ENCODE data around the gene KIF19. TPM values are rescaled to one million over a fixed set of nuclear protein-coding genes. Genes with fewer than 3 reads are reported as not detected.

Gene KIF19
- total and polyA plus RNA-seq, 2 donors (not counting 1 experiment from before 2014, with no cell fraction given), result not detected

DNA sequence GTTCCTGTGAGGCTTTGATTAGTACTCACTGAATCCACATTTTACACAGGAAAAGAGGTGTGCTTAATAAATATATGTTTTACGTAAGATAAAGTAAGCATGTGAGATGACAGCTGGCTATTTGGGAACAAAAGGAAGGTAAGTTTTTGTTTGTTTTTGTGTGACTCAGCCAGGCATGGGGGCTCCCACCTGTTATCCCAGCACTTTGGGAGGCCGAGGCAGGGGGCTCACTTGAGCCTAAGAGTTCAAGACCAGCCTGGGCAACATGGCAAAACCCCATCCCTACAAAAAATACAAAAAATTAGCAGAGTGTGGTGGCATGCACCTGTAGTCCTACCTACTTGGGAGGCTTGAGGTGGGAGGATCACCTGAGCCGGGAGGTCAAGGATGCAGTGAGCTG lies 59.2 kb downstream of the KIF19 start:
- DNase-seq (no peak), ATAC-seq (ENCODE audit: low read depth) (no peak)
- Histone ChIP-seq H3K9ac (ENCODE audit: low read length) (no peak overlapping the region), H3K36me3 (replicated peaks in 1 of 2; ENCODE audit: control extremely low read depth in 1 of 2, control insufficient read depth in 1 of 2, extremely low read depth in 1 of 2, insufficient read depth in 2 of 2, low read length in 1 of 2) (no peaks in the 10 kb centered on the region), H3K4me1 (ENCODE audit: control insufficient read depth in 2 of 2, insufficient read depth in 2 of 2, low read length in 2 of 2) (no peaks in the 10 kb centered on the region), H3K79me2 (ENCODE audit: control insufficient read depth, insufficient read depth, low read length) (no peaks in the 10 kb centered on the region), H3K27me3 (replicated peaks in 1 of 4; ENCODE audit: control extremely low read depth in 1 of 4, control insufficient read depth in 3 of 4, insufficient read depth in 4 of 4, low read length in 3 of 4) (peaks cover 0 to 4% (median 0%) of the 10 kb centered on the region in 4 experiments), H3K4me2 (replicated peaks; ENCODE audit: low read depth, low read length, poor library complexity, severe bottlenecking) (no peak overlapping the region), H3K9me3 (ENCODE audit: control extremely low read depth in 1 of 3, control insufficient read depth in 2 of 3, insufficient read depth in 1 of 3, low read length in 2 of 3) (no peaks in the 10 kb centered on the region), H3K4me3 (ENCODE audit: control extremely low read depth in 1 of 5, extremely low read depth in 1 of 5, insufficient read depth in 1 of 5, low read depth in 2 of 5, low read length in 4 of 5) (no peak overlapping the region), H3K27ac (ENCODE audit: low read length in 2 of 2) (no peak overlapping the region), H4K20me1 (ENCODE audit: control insufficient read depth, insufficient read depth, low read length, poor library complexity, severe bottlenecking) (no peaks in the 10 kb centered on the region), H2AFZ (ENCODE audit: insufficient read depth, low read depth, low read length, poor library complexity, severe bottlenecking) (no peak overlapping the region)
- TF ChIP-seq, protein P1, sequence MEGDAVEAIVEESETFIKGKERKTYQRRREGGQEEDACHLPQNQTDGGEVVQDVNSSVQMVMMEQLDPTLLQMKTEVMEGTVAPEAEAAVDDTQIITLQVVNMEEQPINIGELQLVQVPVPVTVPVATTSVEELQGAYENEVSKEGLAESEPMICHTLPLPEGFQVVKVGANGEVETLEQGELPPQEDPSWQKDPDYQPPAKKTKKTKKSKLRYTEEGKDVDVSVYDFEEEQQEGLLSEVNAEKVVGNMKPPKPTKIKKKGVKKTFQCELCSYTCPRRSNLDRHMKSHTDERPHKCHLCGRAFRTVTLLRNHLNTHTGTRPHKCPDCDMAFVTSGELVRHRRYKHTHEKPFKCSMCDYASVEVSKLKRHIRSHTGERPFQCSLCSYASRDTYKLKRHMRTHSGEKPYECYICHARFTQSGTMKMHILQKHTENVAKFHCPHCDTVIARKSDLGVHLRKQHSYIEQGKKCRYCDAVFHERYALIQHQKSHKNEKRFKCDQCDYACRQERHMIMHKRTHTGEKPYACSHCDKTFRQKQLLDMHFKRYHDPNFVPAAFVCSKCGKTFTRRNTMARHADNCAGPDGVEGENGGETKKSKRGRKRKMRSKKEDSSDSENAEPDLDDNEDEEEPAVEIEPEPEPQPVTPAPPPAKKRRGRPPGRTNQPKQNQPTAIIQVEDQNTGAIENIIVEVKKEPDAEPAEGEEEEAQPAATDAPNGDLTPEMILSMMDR (IDR thresholded peaks at IDR 0.05), result no peak
- TF ChIP-seq EZH2 (IDR thresholded peaks at IDR 0.05; ENCODE audit: borderline replicate concordance, insufficient read depth, low read depth, low read length, poor library complexity, severe bottlenecking), result no peak
- no peak overlapping the region for H3K4me3 Mint-ChIP-seq
- ChIA-PET POLR2A (no interaction called here), CTCF (interaction anchor here (0.9 to 1.8 kb wide), 2 partner anchors 17 to 54 kb away, joined by 3 to 4 read pairs; partner anchors contain the start of gene GPR142)
- no peaks in the 10 kb centered on the region for H3K4me1 Mint-ChIP-seq
- intact Hi-C loops (cut with micrococcal nuclease), result no loop called here
- no peak overlapping the region for H3K27ac Mint-ChIP-seq
- WGBS (ENCODE audit: insufficient coverage), result 85% methylated on average over 2 of the region's 3 CpGs
- peaks cover 7% of the 10 kb centered on the region for H3K27me3 Mint-ChIP-seq
- no peaks in the 10 kb centered on the region for H3K9me3 Mint-ChIP-seq (ENCODE audit: insufficient read depth)

DNA sequence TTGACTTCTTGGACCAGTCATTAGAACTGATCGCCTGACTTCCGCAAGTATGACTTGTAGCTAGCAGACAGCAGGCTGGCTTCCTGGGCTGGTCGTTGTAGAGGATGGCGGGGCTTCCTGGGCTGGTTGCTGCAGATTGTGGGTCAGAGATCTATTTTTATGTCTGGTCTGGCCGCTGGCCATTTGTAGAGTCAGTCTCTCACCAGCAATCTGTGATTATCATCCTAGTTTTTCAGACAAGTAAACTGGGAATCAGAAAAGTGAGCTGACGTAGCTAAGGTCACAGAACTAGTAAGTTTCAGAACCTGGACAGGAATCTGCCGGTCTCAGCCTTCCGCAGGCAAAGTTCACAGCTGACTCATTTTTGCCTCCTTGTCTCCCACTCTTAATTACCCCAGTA lies 60.4 kb downstream of the KIF19 start:
- Histone ChIP-seq H2AFZ (ENCODE audit: insufficient read depth, low read depth, low read length, poor library complexity, severe bottlenecking) (no peak overlapping the region), H3K9ac (ENCODE audit: low read length) (no peak overlapping the region), H3K4me2 (replicated peaks; ENCODE audit: low read depth, low read length, poor library complexity, severe bottlenecking) (no peak overlapping the region), H3K27ac (ENCODE audit: low read length in 2 of 2) (no peak overlapping the region), H3K4me1 (ENCODE audit: control insufficient read depth in 2 of 2, insufficient read depth in 2 of 2, low read length in 2 of 2) (no peaks in the 10 kb centered on the region), H3K36me3 (replicated peaks in 1 of 2; ENCODE audit: control extremely low read depth in 1 of 2, control insufficient read depth in 1 of 2, extremely low read depth in 1 of 2, insufficient read depth in 2 of 2, low read length in 1 of 2) (no peaks in the 10 kb centered on the region), H3K79me2 (ENCODE audit: control insufficient read depth, insufficient read depth, low read length) (no peaks in the 10 kb centered on the region), H3K4me3 (ENCODE audit: control extremely low read depth in 1 of 5, extremely low read depth in 1 of 5, insufficient read depth in 1 of 5, low read depth in 2 of 5, low read length in 4 of 5) (no peak overlapping the region), H3K27me3 (replicated peaks in 1 of 4; ENCODE audit: control extremely low read depth in 1 of 4, control insufficient read depth in 3 of 4, insufficient read depth in 4 of 4, low read length in 3 of 4) (peaks cover 0 to 3% (median 1%) of the 10 kb centered on the region in 4 experiments), H4K20me1 (ENCODE audit: control insufficient read depth, insufficient read depth, low read length, poor library complexity, severe bottlenecking) (no peaks in the 10 kb centered on the region), H3K9me3 (ENCODE audit: control extremely low read depth in 1 of 3, control insufficient read depth in 2 of 3, insufficient read depth in 1 of 3, low read length in 2 of 3) (no peaks in the 10 kb centered on the region)
- Mint-ChIP-seq H3K27me3 (peaks cover 4% of the 10 kb centered on the region), H3K9me3 (ENCODE audit: insufficient read depth) (no peaks in the 10 kb centered on the region), H3K4me3 (no peak overlapping the region), H3K4me1 (no peaks in the 10 kb centered on the region), H3K27ac (no peak overlapping the region)
- ATAC-seq (ENCODE audit: low read depth), result no peak
- intact Hi-C loops (cut with micrococcal nuclease), result no loop called here
- DNase-seq, result no peak
- ChIA-PET CTCF (interaction anchor here (0.9 to 1.8 kb wide), 2 partner anchors 19 to 71 kb away, joined by 3 to 4 read pairs; partner anchors contain the start of gene GPR142), POLR2A (no interaction called here)
- TF ChIP-seq, protein P1 (IDR thresholded peaks at IDR 0.05), result no peak
- TF ChIP-seq EZH2 (IDR thresholded peaks at IDR 0.05; ENCODE audit: borderline replicate concordance, insufficient read depth, low read depth, low read length, poor library complexity, severe bottlenecking), result no peak
- 50% methylated on average over 4 of the region's 8 CpGs for WGBS (ENCODE audit: insufficient coverage)

Data from B cell (primary cell).